ENCODE results near the gene WWTR1. TPM values are rescaled to one million over a fixed set of nuclear protein-coding genes. Genes with fewer than 3 reads are reported as not detected.

WWTR1 gene
- polyA plus RNA-seq, 1 experiment = 164 TPM

DNA sequence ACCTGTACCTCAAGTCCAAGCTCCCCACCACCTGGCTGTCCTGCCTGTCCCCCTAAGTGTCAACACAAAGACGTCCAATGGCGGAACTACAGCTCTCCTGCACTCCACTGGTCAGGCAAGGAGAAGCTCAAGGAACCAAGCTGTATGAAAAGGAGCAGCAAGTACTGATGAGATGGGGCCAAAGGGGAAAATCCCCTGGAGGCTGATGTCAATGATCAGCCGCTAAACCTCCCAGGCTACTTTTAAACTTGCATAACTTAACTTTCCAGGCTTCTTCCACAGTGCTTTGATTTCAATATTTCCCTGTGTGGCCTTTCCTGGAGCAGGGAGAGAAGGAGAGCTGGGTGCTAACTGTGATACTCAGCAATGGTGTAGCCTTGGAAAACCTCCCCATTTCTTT is 148.3 kb downstream of the WWTR1 start:
- no peaks in the 10 kb centered on the region for H3K27me3 ChIP-seq (ENCODE audit: control insufficient read depth, insufficient read depth, low read length)
- H3K9me3 ChIP-seq (ENCODE audit: control insufficient read depth, insufficient read depth, low read length) = no peaks in the 10 kb centered on the region
- TF ChIP-seq, protein P1, sequence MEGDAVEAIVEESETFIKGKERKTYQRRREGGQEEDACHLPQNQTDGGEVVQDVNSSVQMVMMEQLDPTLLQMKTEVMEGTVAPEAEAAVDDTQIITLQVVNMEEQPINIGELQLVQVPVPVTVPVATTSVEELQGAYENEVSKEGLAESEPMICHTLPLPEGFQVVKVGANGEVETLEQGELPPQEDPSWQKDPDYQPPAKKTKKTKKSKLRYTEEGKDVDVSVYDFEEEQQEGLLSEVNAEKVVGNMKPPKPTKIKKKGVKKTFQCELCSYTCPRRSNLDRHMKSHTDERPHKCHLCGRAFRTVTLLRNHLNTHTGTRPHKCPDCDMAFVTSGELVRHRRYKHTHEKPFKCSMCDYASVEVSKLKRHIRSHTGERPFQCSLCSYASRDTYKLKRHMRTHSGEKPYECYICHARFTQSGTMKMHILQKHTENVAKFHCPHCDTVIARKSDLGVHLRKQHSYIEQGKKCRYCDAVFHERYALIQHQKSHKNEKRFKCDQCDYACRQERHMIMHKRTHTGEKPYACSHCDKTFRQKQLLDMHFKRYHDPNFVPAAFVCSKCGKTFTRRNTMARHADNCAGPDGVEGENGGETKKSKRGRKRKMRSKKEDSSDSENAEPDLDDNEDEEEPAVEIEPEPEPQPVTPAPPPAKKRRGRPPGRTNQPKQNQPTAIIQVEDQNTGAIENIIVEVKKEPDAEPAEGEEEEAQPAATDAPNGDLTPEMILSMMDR (IDR thresholded peaks at IDR 0.05; ENCODE audit: low read depth, low read length) = no peak
- no peak overlapping the region for H3K4me3 ChIP-seq (ENCODE audit: low read depth, low read length)
- no peak overlapping the region for H3K27ac ChIP-seq (ENCODE audit: low read depth, low read length)
- DNase-seq (ENCODE audit: low read depth, low spot score) = no peak
- ChIA-PET CTCF (interaction anchor here (0.8 to 6.7 kb wide), 9 partner anchors 15 to 299 kb away, joined by 3 to 89 read pairs (median 4); partner anchors contain the start of gene COMMD2), POLR2A (no interaction called here)

DNA sequence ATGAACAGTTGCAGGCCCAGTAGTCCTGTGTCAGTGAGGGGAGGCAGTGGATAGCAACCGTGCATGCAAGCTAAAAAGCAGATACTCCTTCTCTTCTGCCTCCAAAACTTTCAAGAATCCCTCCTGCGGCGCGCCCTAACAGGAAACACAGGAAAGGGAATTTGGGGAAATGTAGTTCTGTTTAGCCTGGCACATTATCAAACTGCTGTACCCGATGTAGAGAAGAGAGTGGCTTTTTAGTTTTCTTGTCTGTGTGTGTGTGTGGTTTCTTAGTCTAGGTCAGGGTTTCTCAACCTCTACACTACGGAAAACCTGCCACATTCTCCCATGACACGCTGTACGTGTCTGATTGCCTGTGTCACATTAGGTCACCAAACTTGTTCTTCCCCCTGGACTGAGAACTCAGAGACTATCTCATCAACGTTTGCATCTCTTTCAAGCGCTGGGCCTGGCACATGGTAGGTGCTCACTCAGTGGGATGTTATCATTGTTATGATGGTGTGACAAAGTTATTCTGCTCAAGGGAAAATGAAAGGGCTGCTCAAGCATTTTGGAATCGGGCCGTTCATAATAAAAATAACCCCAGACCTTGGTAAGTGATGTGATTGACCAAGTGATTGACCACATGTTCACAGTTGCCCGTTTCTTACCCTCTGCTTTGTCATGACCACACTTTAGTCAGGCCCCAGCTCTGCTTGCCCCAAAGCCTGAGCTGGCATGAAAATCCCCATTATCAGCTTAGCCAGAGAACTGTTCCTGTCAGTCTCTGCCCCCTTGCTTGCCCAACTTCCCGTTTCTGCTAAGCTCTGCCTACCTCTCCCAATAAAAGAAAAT is 150.1 kb downstream of the WWTR1 start:
- ChIA-PET POLR2A (no interaction called here), CTCF (interaction anchor here (0.7 to 2.6 kb wide), 5 partner anchors 12 to 301 kb away, joined by 3 to 15 read pairs (median 8); no protein-coding TSS in a partner anchor)
- TF ChIP-seq, protein P1 (IDR thresholded peaks at IDR 0.05; ENCODE audit: low read depth, low read length) = no peak
- no peaks in the 10 kb centered on the region for H3K27me3 ChIP-seq (ENCODE audit: control insufficient read depth, insufficient read depth, low read length)
- H3K27ac ChIP-seq (ENCODE audit: low read depth, low read length) = no peak overlapping the region
- DNase-seq (ENCODE audit: low read depth, low spot score) = no peak
- H3K9me3 ChIP-seq (ENCODE audit: control insufficient read depth, insufficient read depth, low read length) = no peaks in the 10 kb centered on the region
- H3K4me3 ChIP-seq (ENCODE audit: low read depth, low read length) = no peak overlapping the region

DNA sequence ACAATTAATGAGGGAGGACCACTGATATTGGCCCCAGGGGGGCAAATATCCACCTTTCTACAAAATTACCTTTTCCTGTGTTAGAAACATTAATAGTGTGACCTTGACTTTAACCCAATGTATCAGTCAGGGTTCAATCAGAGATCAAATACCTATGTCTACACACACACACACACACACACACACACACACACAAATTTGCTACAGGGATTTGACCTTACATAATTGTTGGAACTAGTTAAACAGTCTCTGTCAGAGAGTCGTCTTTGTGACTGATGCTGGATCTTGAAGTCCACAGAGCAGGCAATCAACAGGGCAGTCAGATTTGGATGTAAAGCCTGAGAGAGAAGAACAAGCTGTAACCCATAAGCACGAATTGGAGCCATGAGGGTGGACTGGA is 150.9 kb downstream of the WWTR1 start:
- no peak for DNase-seq (ENCODE audit: low read depth, low spot score)
- no peak overlapping the region for H3K27ac ChIP-seq (ENCODE audit: low read depth, low read length)

DNA sequence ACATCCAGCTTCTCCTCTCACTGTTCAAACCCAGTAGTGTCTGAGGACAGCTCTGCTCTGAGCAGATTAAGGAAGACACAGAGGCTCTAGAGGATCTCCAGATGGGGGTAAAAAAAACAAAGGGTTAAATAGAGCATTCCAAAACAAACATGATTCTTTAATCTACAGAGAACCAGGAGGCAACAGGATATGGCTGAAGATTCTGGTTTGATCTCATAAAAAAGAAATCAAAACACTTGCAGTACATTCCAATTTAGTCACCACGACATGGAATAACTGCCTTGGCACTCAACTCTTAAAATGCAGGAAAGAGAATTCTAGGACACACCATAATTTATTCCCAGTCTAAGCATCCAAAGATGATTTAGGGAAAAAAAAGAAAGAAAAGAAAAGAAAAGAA is 151.3 kb downstream of the WWTR1 start:
- no peaks in the 10 kb centered on the region for H3K27me3 ChIP-seq (ENCODE audit: control insufficient read depth, insufficient read depth, low read length)
- ChIA-PET POLR2A (interaction anchor here (1.1 kb wide), 1 partner anchor 10 kb away, joined by 3 read pairs; no protein-coding TSS in a partner anchor), CTCF (interaction anchor here (0.5 to 1.6 kb wide), 5 partner anchors 11 to 553 kb away, joined by 3 to 8 read pairs (median 4); no protein-coding TSS in a partner anchor)
- H3K4me3 ChIP-seq (ENCODE audit: low read depth, low read length) = no peak overlapping the region
- DNase-seq (ENCODE audit: low read depth, low spot score) = no peak
- TF ChIP-seq, protein P1 (IDR thresholded peaks at IDR 0.05; ENCODE audit: low read depth, low read length) = no peak
- no peaks in the 10 kb centered on the region for H3K9me3 ChIP-seq (ENCODE audit: control insufficient read depth, insufficient read depth, low read length)
- H3K27ac ChIP-seq (ENCODE audit: low read depth, low read length) = no peak overlapping the region

More for the DNA sequence above, 150.9 kb downstream of the WWTR1 start:
- TF ChIP-seq, protein P1 (IDR thresholded peaks at IDR 0.05; ENCODE audit: low read depth, low read length) = no peak
- H3K9me3 ChIP-seq (ENCODE audit: control insufficient read depth, insufficient read depth, low read length) = no peaks in the 10 kb centered on the region
- CTCF ChIA-PET = interaction anchor here (1.4 to 1.6 kb wide), 3 partner anchors 12 to 264 kb away, joined by 3 to 8 read pairs (median 8); no protein-coding TSS in a partner anchor
- H3K4me3 ChIP-seq (ENCODE audit: low read depth, low read length) = no peak overlapping the region
- POLR2A ChIA-PET = interaction anchor here (1.1 kb wide), 1 partner anchor 11 kb away, joined by 3 read pairs; no protein-coding TSS in a partner anchor
- H3K27me3 ChIP-seq (ENCODE audit: control insufficient read depth, insufficient read depth, low read length) = no peaks in the 10 kb centered on the region

DNA sequence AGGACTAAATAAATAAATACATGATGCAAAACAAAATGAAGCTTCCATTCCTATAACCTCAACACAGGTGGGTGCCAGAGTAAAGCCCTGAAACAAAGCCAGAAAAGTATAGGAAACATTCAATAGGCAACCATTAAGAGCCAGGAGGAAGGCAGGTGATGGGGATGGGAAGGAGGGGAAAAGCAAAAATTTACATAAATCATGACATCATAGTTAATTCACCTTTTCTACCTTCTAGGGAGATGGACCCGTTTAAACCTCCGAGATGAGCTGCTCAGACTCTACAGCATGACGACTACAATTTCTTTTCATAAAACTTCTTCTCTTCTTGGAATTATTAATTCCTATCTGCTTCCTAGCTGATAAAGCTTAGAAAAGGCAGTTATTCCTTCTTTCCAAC is 155.4 kb downstream of the WWTR1 start:
- POLR2A ChIA-PET = interaction anchor here (1.4 kb wide), 1 partner anchor 155 kb away, joined by 8 read pairs; the partner anchor contains the start of gene WWTR1
- TF ChIP-seq, protein P1 (IDR thresholded peaks at IDR 0.05; ENCODE audit: low read depth, low read length) = no peak
- CTCF ChIA-PET = interaction anchor here (1.3 to 2.2 kb wide), 5 partner anchors 10 to 306 kb away, joined by 5 to 14 read pairs (median 6); no protein-coding TSS in a partner anchor
- H3K27ac ChIP-seq (ENCODE audit: low read depth, low read length) = no peak overlapping the region
- DNase-seq (ENCODE audit: low read depth, low spot score) = no peak
- no peak overlapping the region for H3K4me3 ChIP-seq (ENCODE audit: low read depth, low read length)
- no peaks in the 10 kb centered on the region for H3K9me3 ChIP-seq (ENCODE audit: control insufficient read depth, insufficient read depth, low read length)
- no peaks in the 10 kb centered on the region for H3K27me3 ChIP-seq (ENCODE audit: control insufficient read depth, insufficient read depth, low read length)
